Activated CD8-positive, alpha-beta memory T cell treated with anti-CD3 and anti-CD28 coated beads, Interleukin-2, amount 50 U/mL, for 4 hours (primary cell): ENCODE data around the gene ATCAY.
"Not testable (repeated sequence)": the region's sequence is repeated elsewhere in the genome, so short reads cannot be mapped to it uniquely, and the experiment has no call there.

Source experiments
- DNase-seq: peaks from one replicate; pipeline ENCODE4 v3.0.0-alpha.2; 2020

ATCAY gene

GRCh38 chr19:3950871-3951861 is 70.7 kb downstream of the ATCAY start:
- DNase-seq: peak; percentile 31

DNA sequence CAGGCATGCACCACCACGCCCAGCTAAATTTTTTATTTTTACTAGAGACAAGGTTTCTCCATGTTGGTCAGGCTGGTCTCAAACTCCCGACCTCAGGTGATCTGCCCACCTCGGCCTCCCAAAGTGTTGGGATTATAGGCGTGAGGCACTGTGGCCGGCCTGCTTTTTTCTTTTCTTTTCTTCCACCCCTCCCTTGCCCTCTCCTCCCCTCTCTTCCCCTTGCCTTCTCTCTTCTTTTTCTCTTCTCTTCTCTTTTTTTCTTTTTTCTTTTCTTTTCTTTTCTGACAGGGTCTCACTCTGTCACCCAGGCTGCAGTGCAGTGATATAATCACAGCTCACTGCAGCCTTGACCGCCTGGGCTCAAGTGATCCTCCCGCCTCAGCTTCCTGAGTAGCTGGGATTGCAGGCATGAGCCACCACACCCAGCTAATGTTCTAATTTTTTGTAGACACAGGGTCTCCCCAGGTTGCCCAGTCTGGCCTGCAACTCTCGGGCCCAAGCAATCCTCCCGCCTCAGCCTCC is 72.3 kb downstream of the ATCAY start:
- not testable (repeated sequence) for DNase-seq

DNA sequence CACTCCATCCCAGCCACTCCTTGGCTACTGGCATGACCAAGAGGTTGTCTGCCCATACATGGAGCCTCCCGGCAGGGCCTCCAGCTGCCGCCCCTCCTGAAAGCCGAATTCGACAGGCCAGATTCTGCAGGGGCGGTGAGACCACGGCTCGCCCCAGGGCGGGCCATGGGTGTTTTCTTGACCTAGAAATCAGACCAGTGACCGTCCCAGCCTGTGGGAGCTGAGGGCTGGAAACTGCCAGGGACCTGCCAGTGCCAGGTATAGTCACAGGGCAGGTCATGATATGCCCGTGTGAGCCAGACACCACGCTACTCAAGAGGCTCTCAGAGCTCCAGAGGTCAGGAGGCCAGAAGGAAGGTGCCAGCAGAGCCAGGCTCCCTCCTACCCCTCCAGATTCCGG is 73.6 kb downstream of the ATCAY start:
- DNase-seq: no peak

- not testable (repeated sequence) for DNase-seq
These were observed 74.8 kb downstream of the ATCAY start for GRCh38 chr19:3955276-3955675.

DNA sequence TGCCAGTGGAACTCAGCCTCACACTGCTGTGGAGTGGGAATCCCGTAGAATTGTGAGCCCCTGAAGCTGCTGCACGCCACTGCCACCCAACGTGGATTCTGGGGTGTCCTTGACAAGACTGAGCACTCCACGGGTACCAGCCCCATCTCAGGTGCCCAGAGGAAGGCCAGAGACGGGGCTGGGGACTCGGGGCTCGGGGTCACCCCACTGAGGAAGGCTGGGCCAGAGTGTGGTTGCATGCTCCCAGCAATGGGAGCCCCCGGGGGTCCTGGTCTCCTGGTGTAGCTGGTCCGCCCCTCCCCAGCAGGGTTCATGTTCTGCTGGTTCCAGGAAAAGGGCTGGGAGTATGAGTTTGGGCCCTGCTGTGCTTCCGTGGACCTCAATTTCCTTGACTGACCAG is 75.2 kb downstream of the ATCAY start:
- no peak for DNase-seq

DNA sequence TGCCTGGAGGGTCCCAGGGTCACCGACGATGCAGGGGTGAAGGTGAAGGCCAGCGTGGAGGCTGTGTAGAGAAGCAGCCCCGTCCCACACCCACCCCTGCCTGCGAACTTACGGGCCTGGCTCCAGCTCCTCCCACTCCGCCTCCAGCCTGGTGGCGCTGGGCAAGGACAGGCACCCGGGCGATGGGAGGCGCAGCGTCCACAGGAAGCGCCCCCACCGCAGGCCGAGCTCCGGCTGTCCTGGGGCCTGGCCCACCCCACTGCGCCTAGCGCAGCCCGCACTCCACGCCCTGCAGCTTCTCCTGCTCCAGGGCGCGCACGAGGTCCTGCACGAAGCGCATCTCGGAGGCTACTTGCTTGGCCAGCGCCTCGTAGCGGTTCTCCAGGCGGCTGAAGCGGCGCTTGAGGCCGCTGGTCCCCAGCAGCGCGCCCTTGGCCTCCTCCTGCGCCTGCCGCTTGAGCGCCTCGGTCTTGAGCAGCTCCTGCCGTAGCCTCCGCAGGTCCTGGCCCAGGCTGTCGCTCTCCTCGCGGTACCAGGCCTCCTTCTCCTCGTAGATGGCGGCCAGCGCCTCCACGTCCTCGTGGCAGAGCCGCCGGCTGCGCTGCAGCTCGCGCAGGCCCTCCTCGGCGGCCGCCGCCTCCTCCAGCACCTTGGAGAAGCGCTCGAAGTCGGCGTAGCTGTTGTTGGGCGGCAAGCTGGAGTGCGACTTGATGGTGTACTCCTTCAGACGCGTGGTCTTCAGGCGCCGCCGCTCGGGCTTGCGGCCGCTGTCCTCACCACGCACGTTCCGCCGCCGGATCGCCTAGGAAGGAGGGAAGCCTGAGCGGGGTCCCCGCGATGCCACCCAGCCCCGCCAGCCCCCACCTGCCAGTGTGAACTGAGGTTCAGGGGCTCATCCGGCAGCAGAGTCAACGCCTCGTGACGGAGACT is 78.6 kb downstream of the ATCAY start:
- DNase-seq: no peak

DNA sequence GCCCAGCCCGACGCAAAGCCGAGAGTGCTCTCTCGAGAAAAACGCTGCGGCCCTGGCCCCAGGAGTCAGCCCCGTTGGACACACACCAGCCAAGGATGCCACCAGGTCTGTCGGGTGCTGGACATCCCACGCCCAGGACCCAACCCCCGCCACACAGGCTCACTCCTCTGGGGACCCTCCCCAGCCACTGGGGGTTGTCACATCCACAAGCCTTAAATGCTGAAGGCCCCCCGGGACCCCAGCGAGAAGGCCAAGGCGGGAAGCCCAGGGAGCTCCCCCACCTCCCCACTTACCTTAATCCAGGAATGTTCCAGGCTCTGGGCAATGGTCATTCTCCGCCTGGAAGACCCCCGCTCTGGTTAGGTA is 79.3 kb downstream of the ATCAY start:
- DNase-seq: no peak

- no peak for DNase-seq
These were observed 80.5 kb downstream of the ATCAY start for GRCh38 chr19:3961007-3961406.

DNA sequence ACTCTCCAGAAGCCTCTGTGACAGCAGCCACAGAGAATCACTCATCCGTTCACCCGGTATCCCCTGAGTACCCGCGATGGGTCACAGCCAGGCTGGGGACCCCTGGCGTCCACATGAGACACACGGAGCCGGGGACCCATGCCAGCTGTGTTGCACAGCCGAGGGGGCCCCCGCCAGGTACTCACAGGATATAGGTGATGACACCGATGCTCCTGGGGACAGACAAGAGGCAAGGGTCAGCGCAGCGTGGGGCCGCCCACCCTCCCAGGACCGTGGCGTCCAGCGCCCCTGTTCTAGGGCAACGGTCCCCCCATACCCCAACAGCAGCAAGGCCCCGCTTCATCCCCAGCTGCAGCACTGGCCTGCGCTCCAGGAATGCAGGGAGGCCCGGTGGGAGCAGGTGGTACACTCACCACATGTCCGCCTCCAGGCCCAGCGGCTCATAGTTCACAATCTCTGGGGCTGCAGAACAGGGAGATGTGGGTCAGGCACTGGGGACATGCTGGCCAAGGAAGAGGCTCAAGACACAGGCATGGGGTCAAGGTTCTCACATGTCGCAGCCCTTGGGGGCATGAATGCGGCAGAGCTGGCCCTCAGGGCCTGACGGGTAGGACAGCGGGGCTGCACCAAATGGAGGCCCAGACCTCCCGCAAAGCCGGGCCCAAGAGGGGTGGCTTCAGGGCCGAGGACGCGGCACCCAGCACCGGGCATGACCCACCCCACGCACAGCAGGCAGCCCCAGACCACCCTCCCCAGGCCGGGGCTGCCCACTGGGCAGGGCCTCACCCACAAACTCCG is 83.2 kb downstream of the ATCAY start:
- no peak for DNase-seq

DNA sequence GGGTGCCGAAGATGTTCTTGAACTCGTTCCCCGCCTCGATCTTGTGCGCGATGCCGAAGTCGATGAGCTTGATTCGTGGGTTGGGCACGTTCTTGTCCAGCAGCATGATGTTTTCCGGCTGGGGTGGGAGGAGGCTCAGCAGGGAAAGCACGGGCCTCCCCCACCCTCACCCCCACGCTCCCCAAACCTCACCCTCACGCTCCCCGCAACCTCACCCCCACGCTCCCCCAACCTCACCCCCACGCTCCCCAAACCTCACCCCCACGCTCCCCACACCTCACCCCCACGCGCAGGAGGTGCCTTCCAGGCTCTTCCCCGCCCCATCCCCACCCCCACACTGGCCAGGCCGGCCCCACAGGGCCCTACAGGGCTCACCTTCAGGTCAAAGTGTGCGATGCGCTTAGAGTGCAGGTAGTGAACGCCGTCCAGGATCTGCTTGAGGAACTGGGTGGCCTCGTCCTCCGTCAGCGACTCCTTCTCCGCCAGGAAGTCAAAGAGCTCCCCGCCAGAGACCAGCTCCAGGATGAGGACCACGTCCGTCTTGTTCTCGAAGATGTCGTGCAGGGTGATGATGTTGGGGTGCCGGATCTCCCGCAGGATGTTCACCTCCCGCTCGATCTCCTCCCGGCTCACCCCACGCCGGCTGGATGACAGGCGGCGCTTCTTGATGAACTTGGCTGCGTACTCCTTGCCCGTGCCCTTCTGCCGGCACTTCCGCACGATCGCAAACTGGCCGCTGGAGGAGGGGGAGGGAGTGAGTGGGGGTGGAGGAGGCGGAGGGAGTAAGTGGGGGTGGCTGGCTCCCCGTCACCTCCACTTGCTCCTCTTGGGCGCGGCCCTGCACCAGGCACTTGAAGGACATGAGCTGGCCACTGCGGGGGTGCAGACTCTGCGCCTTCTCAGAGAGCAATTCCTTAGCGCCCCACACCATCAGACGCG is 84.0 kb downstream of the ATCAY start:
- DNase-seq: no peak

DNA sequence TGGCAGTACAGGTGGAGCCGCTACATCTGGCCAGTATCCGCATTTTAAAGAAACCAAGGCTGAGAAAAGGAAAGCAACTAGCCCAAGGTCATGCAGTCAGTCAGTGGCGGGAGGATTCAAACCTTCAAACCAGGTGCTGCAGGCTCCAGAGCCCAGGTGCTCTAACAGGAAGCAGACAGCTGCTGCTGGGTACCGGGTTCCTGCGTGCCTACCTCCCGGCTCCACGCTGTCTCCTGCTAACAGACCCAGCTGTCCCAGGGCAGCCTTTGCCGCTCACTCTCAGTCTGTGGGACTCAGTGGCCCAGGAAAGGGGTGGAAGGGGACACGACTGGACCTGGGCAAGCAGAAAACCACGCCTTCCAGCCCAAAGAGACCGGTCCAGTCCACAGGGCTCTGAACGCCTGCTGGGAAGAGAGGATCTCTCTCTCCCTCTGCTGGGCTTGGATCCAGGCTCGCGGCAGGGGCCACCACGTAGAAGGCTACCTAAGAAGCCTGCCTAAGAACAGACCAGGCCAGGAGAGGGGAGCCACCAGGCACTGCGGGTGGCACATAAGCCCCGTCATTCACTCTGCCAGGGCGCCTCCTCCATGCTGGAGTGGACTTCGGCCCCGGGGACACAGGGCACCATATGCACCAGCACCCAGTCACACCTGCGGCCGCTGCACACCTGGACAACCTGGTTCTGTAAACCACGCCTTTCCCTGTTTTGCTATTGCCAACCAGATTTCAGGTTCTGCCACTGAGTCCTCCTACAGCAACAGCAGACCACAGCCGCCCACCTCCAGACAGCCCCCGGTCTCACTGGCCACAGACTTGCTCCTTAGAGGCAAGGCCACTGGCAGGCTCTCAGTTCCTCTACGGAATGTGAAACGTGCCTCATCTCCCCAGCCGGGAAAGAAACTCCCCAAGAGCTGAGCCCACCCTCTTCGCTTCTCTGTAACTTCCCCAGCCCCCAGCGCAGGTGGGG is 85.8 kb downstream of the ATCAY start:
- DNase-seq: no peak

- not testable (repeated sequence) for DNase-seq
These were observed 87.5 kb downstream of the ATCAY start for GRCh38 chr19:3967983-3968382.

- no peak for DNase-seq
These were observed 88.3 kb downstream of the ATCAY start for GRCh38 chr19:3968556-3969434.

DNA sequence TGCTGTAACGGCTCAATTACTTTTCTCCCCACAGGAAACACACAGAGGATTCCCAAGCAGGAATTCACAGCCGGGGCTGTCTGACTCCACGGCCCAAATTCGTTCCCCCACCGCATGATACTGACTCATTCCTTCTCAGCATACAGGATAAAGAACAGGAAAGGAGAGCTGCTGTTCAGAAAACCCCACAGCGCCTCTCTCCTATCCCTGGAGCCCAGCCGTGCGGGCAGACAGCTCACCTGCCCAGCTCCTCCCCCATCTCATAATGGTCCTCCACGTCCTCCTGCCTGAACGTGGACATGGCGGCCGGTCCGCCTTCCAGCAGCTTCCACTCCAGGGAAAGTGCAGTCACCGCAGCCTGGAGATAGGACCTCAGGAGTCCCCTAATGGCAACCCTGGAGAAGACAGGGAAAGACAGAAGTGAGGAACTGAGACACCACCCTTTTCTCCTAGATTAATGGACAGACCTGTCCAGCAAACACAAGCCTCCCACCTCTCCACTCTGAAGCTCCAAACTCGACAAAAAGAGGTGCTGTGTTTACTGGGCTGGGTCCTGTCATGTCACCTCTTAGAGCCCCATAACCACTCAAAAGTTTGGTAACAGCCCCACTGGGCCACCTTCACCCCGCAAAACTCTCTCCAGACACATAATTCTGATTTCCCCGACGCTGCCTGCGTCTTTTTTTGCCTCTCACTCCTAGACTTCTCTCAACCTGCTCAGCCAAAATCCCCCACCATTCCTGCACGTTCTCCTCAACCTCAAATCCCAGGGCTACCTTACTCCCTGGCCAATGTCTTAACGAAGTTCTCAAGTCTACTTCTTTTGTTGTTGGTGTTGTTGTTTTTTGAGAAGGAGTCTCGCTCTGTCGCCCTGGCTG is 89.2 kb downstream of the ATCAY start:
- no peak for DNase-seq

DNA sequence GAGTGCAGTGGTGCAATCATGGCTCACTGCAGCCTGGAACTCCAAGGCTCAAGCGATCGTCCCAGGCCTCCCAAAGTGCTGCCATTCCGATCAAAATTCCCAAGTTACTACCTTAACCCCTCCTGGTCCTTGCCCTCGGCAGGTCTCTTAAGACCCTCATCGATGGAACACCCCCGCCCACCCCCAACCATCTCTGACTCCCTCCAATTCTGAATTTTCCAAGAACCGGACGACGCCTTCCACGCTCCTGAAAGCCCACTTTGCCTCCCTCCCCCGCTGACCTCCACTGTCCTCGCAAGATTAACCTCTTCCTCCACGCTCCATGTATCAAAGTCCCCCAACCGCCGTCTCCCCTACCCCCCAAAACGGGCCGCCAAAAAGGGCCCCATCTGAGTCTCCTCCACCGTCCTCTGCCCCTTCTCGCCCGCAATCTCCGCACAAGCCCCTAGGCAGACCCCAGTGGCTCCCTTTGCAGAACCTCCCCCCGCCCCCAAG is 89.9 kb downstream of the ATCAY start:
- DNase-seq: no peak

- DNase-seq: peak; percentile 92
These were observed 90.5 kb downstream of the ATCAY start, which contains the start of gene DAPK3 for GRCh38 chr19:3970808-3971598. DAPK3 (minus strand) TSS chr19:3971099; CDS start chr19:3969735, 1,364 bp downstream.

DNA sequence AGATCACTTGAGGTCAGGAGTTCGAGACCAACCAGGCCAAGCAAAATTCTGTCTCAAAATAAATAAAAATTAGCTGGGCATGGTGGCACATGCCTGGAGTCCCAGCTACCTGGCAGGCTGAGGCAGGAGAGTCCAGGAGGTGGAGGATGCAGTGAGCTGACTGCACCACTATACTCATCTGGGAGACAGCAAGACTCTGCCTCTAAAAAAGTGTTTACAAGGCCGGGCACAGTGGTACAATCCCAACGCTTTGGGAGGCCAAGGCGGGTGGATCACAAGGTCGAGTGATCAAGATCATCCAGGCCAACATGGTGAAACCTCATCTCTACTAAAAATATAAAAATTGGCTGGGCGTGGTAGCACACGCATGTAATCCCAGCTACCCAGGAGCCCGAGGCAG is 94.7 kb downstream of the ATCAY start:
- no peak for DNase-seq
